Measurements from ENCODE around the gene PLXNA2. TPM values are rescaled to one million over a fixed set of nuclear protein-coding genes. Genes with fewer than 3 reads are reported as not detected.
A peak's percentile ranks its signal among the peaks of the same experiment; 100 is the strongest.

Gene PLXNA2
- total RNA-seq, 4 donors from 2014 or later: 12.2 to 45.7 (median 21.8) TPM

GRCh38 chr1:208107425-208108212 lies 136.6 kb downstream of the PLXNA2 start:
- DNase-seq: peak; percentile 65 to 77
- intact Hi-C loops (cut with DNase I): no loop called here

GRCh38 chr1:208106218-208106617 lies 138.0 kb downstream of the PLXNA2 start:
- no peak overlapping the region for H3K27ac ChIP-seq
- TF ChIP-seq POLR2A (IDR thresholded peaks at IDR 0.05) (no peak), CTCF (IDR thresholded peaks at IDR 0.05) (no peak)
- H3K9me3 ChIP-seq: no peaks in the 10 kb centered on the region
- WGBS, 2 donors: 91 to 93% methylated on average over 7 of the region's 7 CpGs
- H3K27me3 ChIP-seq: no peaks in the 10 kb centered on the region
- no peaks in the 10 kb centered on the region for H3K36me3 ChIP-seq
- no peak overlapping the region for H3K4me3 ChIP-seq (replicated peaks in 1 of 3)
- peaks cover 8 to 24% of the 10 kb centered on the region in 2 donors for H3K4me1 ChIP-seq
- intact Hi-C loops (cut with DNase I): no loop called here
- no peak for DNase-seq

More at GRCh38 chr1:208107425-208108212, 136.6 kb downstream of the PLXNA2 start:
- Histone ChIP-seq H3K4me3 (replicated peaks in 1 of 3) (no peak overlapping the region), H3K27me3 (no peaks in the 10 kb centered on the region), H3K36me3 (no peaks in the 10 kb centered on the region), H3K9me3 (no peaks in the 10 kb centered on the region), H3K27ac (peak overlapping the region in 1 of 3 donors; percentile 13), H3K4me1 (peaks cover 8 to 24% of the 10 kb centered on the region in 2 donors)
- TF ChIP-seq POLR2A (IDR thresholded peaks at IDR 0.05) (no peak), CTCF (IDR thresholded peaks at IDR 0.05) (no peak)
- 69 to 72% methylated on average over 12 to 13 of the region's 13 CpGs for WGBS, 2 donors

GRCh38 chr1:208105756-208106155 lies 138.4 kb downstream of the PLXNA2 start:
- Histone ChIP-seq H3K27ac (no peak overlapping the region), H3K27me3 (no peaks in the 10 kb centered on the region), H3K4me1 (peaks cover 8 to 22% of the 10 kb centered on the region in 2 donors), H3K9me3 (no peaks in the 10 kb centered on the region), H3K4me3 (replicated peaks in 1 of 3) (no peak overlapping the region), H3K36me3 (no peaks in the 10 kb centered on the region)
- intact Hi-C loops (cut with DNase I): no loop called here
- 73 to 83% methylated on average over 3 to 5 of the region's 5 CpGs for WGBS, 2 donors
- DNase-seq: no peak
- TF ChIP-seq POLR2A (IDR thresholded peaks at IDR 0.05) (no peak), CTCF (IDR thresholded peaks at IDR 0.05) (no peak)

- Histone ChIP-seq H3K36me3 (no peaks in the 10 kb centered on the region), H3K4me1 (peaks cover 8 to 14% of the 10 kb centered on the region in 2 donors), H3K27me3 (no peaks in the 10 kb centered on the region), H3K27ac (no peak overlapping the region), H3K4me3 (replicated peaks in 1 of 3) (no peak overlapping the region), H3K9me3 (no peaks in the 10 kb centered on the region)
- WGBS, 2 donors: 84 to 89% methylated on average over 7 of the region's 7 CpGs
- intact Hi-C loops (cut with DNase I): no loop called here
- TF ChIP-seq CTCF (IDR thresholded peaks at IDR 0.05) (no peak), POLR2A (IDR thresholded peaks at IDR 0.05) (no peak)
- no peak for DNase-seq
These were observed 140.3 kb downstream of the PLXNA2 start for GRCh38 chr1:208103597-208104513.
